ENCODE results near the gene TRAF7.

The TRAF7 gene

DNA sequence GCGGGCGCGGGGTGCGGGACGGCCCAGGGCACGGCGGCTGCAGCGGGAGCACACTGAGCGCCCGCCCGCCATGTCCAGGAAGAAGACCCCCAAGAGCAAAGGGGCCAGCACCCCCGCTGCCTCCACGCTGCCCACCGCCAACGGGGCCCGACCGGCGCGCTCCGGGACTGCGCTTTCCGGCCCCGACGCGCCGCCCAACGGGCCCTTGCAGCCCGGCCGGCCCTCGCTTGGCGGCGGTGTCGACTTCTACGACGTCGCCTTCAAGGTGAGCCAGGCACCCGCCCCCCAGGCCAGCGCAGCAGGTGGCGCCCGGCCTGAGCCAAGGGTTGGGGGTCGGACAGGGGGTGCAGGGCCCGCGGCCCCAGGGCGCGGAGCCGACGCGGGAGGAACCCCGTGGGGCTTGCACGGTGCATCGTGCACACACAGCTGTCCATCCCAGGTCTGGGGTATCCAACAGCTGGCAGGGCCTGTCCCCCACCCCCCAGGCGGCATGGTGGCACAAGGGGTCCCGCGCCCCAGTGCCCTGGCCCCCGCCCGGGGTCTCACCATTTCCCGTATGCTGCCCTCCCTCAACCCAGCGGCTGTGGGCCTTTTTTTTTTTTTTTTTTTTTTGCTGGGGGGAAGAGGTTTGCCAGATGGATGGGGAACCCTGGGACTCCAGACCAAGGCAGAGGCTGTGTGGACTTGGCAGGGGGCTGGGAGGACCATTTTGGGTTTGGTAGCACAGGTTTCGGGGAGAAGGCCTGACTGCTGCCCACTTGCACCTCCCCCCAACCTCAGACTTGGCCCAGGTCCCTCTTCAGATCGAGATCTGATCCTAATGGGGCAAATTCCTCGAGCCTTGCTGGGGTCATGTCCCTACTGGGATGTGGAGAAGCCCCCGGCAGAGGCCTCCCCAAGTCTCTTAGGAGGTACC, 6.6 kb upstream of the TRAF7 start:
- no peak for DNase-seq

DNA sequence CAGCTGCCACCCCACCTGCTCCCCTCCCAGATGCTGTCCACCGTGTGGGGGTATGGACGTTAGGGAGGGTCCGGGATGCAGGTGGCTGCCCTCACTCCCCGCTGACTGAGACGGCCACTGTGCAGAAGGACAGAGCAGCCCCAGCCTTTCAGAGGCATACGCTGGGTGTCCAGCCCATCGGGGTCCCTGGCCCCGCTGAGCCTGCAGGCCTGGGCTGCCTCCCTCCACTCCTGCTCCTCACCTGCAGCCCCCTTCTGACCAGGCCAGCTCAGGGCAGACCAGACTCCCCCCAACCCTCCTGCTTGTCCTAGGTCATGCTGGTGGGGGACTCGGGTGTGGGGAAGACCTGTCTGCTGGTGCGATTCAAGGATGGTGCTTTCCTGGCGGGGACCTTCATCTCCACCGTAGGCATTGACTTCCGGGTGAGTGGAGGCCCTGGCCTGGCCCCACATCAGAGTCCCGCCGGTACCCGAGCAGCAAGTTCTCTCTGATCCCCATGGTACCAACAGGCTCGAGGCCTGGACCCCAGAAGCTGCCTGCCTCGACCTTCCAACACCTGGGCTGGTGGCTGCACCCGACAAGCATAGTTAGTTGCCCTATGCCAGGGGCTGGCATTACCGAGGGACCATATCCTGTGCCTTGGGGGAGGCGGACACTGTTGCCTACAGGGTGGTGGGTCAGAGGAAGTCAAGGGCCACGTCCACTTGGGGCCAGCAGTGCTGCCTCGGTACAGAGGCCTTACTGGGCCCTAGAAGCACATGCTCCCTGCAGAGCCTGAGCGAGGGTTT, 5.8 kb upstream of the TRAF7 start:
- DNase-seq, result no peak

DNA sequence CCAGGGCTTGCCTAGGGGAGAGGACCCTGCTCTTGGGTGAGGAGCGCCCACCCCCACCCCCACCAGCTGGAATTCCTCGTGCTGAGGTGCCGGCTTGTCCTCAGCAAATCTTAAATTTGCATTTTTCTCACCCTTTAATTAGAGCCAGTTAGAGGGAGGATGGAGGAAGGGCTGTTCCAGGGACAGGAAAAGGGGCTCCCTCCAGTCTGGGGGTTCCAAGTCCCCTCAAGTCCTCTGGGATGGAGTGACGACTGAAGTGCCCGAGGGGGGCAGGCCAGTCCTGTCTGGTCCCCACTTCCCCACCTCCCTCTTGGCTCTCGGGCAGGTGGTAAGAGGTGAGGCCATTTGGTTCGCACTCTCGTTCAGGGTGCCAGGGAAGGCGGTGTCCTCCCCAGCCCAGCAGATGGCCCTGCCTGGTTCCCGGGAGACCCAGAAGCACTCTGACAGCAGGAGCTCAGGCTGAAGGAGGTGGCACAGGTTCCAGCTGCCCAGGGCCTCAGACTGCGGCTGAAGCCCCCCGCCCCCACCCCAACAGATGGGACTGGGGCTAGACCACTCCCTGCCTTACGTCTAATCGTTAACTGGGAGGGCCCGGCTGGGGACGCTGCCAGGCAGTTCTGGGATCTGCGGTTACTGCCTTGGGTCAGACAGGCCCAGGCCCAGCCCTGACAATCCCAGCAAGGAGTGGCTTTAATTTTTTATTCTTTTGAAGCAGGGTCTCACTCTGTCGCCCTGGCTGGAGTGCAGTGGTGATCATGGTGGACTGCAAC, 5.0 kb upstream of the TRAF7 start:
- no peak for DNase-seq

DNA sequence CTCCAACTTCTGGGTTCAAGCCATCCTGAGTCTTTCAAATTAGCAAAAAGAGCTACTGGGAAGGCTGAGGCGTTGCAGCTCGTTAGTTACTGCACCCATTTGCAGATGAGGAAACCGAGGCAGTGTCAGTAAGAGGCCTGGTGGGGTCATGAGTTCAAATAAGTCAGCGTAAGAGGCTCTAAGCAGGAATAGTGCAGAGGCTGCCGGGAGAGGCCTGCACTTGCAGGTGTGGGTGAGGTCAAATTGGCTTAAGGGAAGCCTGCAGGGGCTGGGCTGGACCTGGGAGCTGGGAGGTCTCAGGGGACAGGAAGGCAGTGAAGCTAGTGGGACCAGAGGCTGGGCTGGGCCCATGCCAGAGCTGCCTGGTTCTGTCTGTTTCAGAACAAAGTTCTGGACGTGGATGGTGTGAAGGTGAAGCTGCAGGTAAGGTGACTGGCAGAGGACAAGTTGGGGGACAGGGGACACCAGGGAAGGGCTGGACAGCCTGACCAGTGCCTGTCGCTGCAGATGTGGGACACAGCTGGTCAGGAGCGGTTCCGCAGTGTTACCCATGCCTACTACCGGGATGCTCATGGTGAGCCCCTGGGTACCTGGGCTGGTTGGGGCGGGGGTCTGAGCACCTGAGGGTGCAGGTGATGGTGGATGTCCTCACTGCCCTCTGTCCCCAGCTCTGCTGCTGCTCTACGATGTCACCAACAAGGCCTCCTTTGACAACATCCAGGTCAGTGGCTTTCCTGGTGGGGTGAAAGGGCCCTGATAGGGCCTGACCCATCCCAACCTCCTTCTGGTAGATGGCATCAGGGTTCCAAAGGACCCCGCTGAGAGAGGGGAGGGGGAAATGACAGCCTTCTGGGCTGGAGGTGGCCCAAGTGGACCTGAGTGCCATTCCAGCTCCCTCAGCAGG, 4.1 kb upstream of the TRAF7 start:
- DNase-seq, result no peak

DNA sequence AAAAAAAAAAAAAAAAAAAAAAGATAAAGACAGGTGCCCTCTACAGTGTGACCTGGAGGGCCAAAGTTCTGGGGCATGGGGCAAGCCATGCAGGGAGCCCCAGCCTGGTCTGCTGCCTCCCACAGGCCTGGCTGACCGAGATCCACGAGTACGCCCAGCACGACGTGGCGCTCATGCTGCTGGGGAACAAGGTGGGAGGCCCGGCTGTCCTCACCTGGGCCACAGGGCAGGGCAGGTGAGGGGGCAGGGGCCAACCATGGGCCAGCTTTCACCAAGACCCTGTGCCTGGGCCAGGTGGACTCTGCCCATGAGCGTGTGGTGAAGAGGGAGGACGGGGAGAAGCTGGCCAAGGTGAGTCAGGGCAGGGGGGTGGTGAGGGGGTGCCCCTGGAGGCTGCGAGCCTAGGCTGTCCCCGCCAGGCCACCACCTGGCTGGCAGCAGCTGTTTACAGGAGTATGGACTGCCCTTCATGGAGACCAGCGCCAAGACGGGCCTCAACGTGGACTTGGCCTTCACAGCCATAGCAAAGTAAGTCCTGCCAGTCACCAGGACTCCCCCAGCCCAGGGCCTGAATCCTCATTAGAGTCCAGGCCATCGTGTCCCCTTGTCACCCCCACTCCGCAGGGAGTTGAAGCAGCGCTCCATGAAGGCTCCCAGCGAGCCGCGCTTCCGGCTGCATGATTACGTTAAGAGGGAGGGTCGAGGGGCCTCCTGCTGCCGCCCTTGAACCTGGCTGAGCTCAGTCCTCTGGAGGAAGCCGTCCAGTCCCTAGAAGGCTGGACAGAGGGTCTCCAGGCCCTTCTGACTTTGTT, 2.7 kb upstream of the TRAF7 start:
- DNase-seq, result no peak

DNA sequence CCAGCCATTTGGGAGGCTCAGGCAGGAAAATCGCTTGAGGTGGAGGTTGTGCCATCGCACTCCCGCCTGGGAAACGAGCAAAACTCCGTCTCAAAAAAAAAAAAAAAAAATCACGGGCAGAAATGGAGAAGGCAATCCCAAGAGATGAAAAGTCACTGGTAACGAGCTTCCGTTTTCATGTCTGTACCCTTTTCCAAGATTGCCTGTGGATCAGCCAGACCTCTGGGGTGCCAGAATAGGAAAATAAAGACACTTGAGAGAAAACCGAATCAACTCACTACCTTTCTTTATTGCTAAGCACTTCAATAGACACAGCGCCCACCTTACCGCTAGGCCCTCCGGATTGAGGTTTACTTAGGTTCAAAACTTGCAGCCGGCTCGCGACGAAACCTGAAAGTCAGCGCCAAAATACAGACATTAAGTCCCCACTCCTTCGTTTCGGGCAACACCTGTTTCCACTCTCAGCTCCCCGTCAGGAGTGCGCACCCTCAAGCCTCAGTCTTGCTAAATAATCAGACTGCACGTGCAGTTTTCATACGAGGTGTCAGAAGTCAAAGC, 970 bp upstream of the TRAF7 start:
- no peak for DNase-seq

DNA sequence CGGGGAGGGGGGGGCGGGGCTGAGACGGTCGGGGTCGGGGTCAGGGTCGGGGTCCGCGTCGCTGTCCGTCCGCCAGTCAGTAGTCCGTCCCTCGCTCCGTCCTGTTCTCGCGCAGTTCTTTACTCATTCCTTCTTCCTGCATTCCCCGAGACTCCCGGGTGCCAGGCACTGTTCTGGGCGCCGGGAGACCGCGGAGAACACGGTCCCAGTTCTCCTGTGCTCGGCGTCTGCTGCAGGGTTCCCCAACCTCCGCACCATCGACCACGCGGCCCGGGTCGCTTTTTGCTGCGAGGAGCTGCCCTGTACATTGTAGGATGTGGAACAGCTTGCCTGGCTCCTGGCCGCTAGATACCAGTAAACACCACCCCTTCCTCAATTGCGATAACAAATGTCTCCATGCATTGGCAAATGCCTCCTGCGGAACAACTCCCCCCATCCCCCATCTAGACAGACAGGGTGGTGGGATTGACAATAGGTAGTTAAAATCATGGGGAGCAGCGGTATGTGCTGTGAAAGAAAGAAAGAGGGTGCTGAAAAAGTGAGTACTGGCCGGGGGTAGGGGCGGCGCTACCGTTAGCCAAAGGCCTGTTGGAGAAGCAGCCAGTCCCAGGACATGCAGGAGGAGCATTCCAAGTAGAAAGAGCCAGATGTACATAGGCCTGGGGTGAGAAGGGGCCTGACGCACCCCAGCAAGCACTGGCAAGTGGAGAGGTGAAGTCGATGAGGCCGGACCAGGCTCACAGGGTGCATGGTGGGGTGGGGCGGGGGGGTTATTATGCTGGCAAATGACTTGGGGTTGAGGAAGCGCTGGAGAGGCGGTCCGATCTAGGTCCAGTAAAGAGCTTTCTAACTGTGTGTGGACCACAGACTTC, 631 bp downstream of the TRAF7 start:
- no peak for DNase-seq

DNA sequence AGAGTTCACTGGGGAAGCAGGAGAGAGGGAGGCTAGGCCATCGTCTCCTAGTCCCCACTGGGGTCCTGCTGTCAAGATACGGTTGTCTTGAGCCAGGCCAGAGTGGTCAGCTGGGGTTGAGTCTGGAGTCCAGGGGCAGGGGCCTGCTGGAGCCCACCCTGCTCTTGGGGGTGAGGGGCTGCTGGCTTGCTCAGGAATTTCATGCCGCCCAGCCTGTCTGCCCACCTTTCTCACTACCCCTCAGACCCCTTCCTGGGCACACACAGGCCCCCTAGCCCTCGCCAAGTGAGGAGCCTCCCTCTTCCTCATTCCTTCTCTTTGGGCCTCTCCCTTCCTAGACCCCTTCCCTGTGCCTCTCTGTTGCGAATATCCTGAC, 1.3 kb downstream of the TRAF7 start:
- no peak for DNase-seq

DNA sequence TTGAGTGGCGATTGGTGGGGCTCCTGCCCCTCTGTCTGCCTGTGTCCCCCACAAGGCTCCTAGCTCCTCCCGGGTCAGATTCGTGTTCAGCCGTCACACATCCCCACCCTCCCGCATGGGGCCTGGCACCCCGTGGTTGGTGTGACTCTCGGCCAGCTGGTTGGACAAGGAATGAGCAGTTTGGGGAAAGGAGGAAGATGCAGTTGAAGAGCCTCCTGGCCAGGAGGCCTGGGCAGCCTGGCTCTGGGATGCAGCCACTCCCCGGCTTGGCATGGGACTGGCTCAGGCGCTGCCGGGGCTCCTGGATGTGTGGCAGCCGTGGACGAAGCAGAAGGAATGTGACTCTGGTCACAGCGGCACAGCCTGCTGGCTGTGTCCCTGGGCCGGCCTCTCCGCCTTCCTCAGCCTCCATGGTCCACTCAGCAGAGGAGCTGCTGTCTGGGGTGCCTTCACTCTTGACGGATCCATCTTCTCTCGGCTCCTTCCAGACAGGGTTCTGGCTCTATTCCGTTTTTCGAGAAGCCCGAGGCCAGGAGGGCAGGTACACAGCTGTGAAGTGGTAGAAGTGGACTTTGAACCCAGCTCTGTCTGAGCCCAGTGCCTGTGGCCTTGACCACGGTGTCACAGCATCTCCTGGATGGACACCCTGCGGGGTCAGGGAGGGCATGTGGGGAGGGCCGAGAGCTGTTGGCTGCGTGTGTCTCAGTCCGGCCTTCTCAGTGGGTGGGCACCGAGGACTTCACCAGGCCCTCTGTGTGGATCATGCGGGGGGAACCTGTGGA, 2.1 kb downstream of the TRAF7 start:
- DNase-seq, result no peak

DNA sequence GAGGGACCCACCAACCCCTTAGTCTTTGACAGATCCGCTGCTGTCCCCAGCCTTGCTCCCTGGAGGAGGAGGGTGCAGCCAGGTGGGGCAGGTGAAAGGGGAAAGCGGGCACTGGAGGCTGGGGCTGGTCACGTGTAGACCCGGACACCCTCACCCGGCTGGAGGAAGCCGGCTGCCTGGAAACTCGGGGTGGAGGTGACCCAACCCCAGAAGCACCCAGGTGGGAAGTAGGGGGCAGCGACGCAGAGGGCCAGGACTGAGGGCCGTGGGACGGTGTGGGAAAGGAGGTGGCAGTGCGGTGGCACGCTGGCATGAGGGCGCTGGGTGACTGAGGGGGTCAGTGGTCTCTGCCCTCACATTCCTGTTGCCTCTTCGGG, 2.7 kb downstream of the TRAF7 start:
- no peak for DNase-seq

DNA sequence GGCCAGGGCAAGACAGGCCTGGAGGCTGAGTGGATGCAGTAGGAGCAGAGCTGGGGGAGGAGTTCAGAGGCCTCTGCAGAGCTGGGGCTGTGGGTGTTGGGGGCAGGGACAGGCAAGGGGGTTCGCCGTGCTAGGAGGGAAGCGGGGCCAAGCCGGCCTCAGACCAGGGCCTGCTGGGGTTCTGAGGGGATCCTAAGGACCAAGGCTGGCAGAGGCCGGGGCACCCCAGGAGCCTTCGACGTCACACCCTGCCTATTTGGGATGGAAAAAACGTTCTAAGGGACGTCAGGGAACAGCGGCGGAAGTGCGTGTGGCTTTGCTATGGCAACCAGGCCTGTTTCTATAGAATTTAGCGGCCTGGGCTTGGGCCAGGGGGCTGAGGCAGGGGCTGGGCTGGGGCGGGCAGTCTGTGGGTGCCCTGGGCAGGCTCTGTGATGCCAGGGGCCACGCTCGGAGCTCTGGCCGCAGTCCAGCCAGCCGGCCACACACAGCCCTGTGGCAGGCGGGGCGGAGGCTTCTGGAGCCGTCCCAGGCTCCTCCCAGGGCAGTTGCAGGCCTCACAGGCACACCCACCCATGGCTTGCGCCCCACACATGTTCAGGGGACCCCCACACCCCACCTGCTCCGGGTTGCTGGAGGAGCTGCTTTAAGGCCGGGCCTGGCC, 3.7 kb downstream of the TRAF7 start:
- no peak for DNase-seq

DNA sequence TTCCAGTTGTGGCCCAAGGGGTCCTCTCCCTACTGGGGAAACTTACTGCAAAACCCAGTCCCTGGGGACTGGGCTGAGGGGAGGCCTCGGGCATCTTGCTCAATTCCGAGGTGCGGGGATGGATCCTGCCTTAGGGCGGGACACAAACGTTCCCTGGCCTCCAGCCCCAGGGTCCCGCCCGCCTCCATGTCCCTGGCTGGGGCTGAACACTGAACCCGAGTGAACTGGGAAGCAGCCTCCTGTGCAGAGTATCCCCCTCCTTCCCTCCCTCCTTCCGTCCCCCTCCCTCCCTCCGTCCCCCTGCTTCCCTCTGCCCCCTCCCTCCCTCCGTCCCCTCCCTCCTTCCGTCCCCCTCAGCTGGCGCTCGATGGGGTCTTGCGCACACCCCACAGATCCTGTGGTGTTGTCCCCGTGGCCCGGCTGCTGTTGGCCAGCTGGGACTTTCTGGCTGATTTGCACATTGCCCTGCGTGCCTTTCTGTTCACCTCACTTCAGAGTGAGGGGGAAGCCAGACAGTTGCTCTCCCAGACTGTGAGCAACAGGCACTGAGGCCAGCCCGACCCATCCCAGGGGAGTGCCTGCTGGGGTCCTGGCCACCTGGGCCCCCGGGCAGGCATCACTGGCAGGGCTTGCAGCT, 5.5 kb downstream of the TRAF7 start:
- DNase-seq, result no peak

DNA sequence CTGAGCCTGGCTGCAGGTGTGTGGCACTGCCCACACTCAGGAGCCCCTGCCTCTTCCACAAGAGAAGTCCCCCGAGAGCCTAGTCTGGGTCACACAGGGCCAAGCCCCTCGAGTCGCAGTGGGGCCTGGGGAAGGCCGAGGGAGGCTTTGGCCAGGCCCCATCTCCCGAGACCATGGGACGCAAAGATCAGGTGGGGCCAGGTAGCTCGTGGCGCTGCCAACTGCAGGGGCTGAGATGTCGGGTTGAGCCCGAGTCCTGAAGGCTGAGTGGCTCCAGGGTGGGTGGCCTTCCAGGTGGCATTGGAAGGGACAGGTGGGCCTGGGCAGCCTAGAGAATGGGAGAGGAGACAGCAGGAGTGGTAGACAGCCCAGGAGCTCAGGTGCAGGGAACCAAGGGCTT, 6.3 kb downstream of the TRAF7 start:
- no peak for DNase-seq

DNA sequence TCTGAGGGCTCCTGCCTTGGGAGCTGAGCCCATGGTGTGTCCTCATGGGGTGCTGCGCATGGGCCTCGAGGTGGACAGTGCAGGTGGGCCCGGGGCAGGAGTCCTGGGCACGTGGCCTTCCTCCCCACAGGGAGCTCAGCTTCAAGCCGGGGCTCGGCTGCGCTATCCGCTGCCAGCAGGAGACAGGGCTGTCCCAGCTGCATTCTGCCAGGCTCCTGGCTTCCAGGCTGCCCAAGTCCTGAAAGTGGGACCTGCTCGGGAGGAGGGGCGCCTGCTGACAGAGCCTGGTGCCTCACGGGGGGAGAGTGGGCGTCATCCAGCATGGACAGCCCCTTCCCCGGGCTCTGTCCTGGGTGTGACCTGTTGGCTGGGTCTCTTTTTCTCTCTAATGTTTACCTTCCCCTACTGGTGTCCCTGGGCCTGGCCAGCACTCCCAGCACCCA, 7.1 kb downstream of the TRAF7 start:
- no peak for DNase-seq

DNA sequence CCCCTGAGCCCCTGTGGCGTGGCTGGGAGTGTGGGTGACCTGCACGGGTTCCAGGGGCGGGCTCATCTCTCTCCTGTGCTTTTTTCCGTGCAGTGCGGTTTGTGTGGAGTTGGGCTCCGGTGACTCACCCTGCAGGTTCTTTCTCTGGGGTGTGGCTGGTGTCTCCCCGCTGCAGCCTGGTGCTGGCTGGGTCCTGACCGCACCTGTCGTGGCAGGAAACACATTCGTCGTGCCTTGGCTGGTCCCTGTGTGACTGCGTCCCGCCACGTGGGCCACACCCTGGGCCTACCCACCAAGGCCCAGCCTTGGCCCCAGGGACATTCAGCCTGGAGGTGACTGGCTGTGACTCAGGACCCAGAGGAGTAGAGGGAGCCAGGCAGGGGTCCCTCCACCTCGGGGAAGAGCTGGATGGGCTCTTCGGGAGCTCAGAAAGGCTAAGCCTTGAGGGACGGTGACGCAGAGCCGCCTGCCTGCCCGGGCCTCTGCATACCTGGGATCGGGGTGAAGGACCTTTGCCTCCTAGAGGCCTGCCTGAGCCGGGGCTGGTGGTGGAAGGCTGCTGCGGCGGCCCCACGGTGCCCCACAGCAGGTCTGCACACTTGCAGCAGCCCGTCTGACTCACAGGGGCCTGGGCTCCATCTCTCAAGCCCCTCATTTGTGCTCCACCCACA, 7.8 kb downstream of the TRAF7 start:
- DNase-seq, result peak; percentile 37

DNA sequence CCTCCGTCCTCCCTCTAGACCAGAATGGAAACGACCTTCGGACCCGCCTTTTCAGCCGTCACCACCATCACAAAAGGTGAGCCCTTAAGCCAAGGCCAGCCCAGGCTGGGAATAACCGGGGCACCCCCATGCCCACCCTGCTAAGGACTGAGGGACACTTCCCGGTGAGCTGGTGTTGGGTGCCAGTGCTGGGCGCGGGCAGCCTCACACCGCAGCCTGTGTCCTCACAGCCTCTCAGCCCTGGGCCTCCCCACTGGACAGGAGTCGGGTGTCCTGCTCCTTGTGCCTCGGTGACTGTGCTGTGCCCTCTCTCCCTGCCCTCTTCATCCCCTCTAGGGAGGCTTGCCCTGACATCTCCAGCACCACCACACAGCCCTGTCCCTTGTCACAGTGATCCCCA, 10.3 kb downstream of the TRAF7 start:
- DNase-seq, result no peak

DNA sequence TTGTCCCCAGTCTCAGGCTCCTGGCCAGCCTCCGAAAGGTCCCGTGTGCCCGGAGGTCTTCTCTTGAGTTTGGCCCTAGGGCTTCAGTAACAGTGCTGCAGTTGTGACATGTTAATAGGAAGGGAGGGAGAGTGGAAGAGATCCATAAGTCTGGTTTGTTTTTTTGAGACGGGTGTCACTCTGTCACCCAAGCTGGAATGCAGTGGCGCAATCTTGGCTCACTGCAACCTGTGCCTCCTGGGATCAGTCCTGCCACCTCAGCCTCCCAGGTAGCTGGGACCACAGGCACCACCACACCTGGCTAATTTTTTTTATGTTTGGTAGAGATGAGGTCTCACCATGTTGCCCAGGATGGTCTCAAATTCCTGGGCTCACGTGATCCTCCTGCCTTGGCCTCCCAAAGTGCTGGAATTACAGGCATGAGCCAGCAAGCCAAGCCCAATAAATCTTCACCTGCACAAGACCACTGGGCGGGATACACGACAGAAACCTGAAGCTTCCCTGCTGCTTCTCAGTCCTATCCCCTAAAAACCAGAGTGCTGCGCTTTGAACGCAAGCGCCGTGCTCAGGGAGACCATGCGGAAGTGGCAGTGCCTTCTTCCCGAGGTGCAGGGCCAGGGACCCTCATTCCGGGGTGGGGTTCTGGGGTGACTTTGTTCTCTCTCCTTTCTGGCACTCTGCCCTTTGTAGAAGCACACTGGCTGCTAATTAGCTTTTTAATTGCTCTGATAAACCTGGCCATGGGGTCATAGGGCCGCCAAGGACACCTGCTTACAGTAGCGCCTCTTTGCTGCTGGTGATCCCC, 10.9 kb downstream of the TRAF7 start:
- DNase-seq, result no peak

Measured in CD4-positive, alpha-beta T cell treated with Interleukin-17A for 1 hour (primary cell).